CD4-positive, alpha-beta T cell treated with Interleukin-4 for 1 hour (primary cell): Measurements from ENCODE around the gene PIAS1.
"Not testable (repeated sequence)": the region's sequence is repeated elsewhere in the genome, so short reads cannot be mapped to it uniquely, and the experiment has no call there.

Source experiments
- DNase-seq, 2 donors: peaks; one replicate each; pipeline ENCODE4 v3.0.0-alpha.2; 2020 to 2022

Gene PIAS1

GRCh38 chr15:68130851-68131250 lies 76.7 kb downstream of the PIAS1 start:
- DNase-seq: no peak

DNA sequence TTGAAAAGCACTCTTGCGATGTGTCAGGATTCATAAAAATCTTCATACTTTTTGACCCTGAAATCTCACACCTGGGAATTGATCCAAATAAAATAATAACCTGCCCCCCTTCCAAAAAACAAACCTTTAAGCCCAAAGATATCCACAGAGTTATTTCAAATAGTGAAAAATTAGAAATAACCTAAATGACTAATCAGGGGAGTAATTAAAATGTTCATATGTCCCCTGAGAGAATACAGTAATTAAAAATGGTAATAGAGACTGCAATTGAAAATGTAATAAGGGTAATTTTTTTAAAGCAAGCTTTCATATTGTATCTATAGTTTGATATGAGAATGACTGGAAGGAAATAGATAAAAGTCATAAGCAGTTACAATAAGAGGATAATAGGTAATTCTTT lies 83.0 kb downstream of the PIAS1 start:
- no peak for DNase-seq

DNA sequence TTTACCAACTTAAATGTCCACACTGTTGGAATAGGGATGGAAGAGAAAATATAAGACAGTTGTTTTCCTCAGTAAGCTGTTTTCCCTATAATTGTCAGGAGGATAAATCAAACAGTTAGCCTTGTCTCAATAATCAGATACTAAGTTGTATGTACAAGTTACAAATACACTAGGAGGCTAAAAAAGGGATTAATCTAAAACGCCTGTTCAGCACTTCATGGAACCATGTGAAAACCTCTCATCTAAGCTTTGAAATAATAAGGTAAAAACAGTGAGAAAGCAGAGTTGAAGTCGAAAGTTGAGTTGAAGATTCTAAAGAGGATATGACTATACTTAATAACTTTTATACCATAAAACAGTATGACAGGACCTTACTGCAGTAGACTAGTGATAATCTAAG lies 89.0 kb downstream of the PIAS1 start:
- no peak for DNase-seq

- no peak for DNase-seq
Observed at GRCh38 chr15:68143785-68144184, 89.7 kb downstream of the PIAS1 start.

DNA sequence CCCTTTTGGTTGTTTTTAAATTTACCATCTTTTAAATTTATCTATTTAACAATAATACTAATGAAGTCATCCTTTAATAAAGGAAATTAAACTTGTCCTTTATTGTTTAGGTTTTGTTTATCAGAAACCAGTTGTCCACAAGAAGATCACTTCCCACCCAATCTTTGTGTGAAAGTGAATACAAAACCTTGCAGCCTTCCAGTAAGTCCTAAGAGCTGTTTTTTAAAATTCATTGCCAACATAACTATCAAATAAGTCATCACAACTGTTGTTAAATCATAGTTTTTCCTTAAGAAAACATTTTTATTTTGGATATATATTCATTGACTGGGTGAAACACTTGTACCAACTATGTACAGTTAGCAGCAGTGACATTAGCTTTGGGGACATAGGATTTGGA lies 91.6 kb downstream of the PIAS1 start:
- no peak for DNase-seq

- no peak for DNase-seq
Observed at GRCh38 chr15:68148039-68148438, 93.9 kb downstream of the PIAS1 start.

GRCh38 chr15:68149059-68149458 lies 94.9 kb downstream of the PIAS1 start:
- no peak for DNase-seq

DNA sequence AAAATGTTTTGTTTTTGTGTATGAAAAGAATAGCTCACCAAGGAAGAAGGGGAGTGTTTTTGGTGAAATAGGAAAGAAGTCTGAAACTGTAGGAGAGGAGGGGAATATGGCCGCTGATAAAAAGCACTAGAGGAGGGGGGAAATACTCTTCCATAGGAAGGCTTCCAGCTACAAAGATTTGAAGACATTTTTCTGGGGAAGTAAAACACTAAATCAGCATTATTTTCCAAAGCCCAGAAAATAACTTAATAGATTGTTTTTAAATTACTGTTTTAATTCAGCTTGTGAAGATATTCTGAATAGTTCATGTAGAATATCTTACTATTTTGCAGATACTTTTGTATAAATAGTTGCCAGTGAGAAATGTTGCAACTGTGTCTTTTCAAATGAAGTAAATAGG lies 96.1 kb downstream of the PIAS1 start:
- DNase-seq: no peak

DNA sequence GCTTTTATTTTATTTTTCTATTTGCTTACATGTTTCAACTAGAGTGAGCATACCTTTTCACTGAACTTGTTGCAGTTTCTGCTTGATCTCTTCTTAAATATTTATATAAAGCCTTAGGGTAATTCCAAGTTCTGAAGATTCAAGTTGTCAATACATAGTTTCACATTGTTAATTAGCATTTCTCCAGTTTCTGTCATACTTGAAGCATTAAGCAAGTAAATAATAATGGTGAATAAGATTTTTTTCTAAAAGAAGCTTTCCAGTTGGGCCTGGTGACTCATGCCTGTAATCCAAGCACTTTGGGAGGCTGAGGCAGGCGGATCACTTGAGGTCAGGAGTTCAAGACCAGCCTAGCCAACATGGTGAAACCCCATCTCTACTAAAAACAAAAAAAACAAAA lies 97.2 kb downstream of the PIAS1 start:
- no peak for DNase-seq

GRCh38 chr15:68152342-68152741 lies 98.2 kb downstream of the PIAS1 start:
- DNase-seq: no peak

DNA sequence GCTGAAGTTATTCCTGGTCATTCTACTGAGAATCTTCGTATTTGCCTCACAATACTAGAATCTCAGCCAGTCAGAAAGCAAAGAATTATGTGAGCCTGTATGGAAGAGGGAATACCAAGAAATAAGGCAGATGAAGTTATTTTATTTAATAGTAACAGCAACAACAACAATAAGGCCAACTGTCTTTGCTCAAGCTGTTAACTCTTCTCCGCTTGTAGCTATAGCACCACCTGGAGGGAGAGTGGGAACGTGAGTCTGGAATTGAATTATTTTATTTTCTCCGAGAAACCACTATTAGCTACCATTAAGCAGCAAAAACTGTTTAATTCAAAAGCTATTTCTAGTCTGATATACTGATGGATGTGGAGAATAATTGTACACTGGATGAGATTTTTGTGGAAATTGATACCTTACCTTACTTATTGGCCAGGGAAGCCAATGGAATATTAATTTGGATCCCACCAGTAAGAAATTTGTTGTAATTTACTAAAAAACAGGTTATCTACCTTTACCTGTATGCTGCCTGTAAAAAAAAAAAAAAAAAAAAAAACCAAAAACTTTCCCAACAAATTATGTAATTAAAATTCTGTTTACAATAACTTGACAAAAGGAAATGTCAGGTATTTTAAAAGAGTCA lies 100.9 kb downstream of the PIAS1 start:
- DNase-seq: peak in 1 of 2 donors; percentile 37

GRCh38 chr15:68157074-68157473 lies 103.0 kb downstream of the PIAS1 start:
- no peak for DNase-seq

- DNase-seq: no peak
Observed at GRCh38 chr15:68158046-68158628, 104.0 kb downstream of the PIAS1 start.

DNA sequence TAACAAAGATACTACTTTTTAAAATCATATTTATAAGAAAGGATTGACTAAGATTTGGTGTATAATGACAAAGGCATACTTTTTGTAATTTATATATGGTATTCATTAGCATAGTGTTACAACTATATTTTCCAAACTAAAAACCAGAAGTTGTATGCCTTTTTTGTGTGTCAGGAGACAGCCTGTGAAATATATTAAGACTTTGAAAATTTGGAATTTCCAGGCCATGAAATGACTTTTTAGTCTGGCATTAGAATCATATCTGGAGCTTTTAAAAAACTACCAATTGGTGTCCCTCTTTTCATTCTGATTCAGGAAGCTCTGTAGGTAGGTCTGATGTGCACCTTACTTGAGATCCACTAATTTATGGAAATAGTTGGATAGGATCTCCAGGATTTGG lies 109.1 kb downstream of the PIAS1 start:
- no peak for DNase-seq

DNA sequence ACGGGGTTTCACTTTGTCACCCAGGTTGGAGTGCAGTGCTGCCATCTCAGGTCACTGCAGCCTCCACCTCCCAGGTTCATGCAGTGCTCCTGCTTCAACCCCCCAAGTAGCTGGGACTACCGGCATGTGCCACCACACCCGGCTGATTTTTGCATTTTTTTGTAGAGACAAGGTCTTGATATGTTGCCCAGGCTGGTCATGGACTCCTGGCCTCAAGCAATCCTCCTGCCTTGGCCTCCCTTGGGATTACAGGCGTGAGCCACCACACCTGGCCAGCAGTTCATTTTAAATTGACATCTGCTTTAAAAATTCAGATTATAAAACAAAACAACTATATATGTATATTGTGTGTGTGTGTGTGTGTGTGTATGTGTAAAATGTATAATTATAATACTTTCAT lies 112.7 kb downstream of the PIAS1 start:
- DNase-seq: no peak

GRCh38 chr15:68172037-68172436 lies 117.9 kb downstream of the PIAS1 start:
- DNase-seq: not testable (repeated sequence)

DNA sequence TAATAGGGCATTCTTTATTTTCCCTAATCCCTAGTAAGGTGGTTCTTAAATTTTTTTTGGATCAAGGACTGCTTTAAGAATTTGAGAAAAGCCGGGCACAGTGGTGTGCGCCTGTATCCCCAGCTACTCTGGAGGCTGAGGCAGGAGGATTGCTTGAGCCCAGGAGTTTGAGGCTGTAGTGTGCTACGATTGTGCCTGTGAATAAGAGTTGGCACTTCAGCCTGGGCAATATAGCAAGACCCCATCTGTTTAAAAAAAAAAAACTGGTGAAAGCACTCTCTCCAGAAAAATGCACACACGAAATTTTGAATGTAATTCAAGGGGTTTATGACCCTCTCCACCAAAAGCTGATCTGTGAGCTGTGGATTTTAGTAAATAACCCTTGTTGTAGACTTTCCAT lies 119.0 kb downstream of the PIAS1 start:
- DNase-seq: no peak

- DNase-seq: no peak
Observed at GRCh38 chr15:68175526-68175925, 121.4 kb downstream of the PIAS1 start.

DNA sequence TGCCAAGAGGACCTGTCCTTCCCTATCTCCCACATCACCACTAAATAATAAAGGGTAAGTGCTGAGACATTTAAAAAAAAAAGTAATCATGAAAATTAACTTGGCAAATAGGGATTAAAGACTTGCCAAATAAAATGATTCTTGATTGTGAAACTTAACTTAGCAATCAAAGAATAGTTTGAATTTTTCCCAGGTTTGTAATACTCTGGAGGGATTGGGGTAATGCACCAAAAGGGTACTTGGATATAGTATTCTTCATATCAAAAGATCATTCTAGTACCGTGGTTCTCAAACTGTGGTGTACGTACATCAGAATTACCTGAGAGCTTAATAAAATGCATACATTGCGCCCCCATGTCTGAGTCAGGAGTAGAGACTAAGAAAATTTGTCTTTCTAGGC lies 122.5 kb downstream of the PIAS1 start:
- no peak for DNase-seq

DNA sequence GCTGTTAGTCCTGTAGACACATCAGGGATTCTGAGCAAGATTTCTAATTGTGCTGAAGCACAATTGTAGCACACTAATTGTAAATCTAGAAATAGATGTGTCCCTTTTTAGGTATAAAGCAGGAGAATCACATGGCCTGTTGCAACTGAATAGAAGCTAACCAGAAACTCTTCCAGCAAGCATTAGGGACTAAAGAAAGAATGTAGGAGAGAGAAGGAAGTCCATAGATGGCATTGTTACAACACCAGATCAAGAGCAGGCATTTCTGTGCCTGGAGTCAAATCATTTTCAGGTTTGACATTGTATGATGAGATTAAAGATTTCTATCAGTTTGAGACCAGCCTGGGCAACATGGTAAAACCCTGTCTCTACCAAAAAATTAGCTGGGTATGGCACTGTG lies 123.6 kb downstream of the PIAS1 start:
- no peak for DNase-seq

- DNase-seq: no peak
Observed at GRCh38 chr15:68183616-68184315, 129.7 kb downstream of the PIAS1 start.

DNA sequence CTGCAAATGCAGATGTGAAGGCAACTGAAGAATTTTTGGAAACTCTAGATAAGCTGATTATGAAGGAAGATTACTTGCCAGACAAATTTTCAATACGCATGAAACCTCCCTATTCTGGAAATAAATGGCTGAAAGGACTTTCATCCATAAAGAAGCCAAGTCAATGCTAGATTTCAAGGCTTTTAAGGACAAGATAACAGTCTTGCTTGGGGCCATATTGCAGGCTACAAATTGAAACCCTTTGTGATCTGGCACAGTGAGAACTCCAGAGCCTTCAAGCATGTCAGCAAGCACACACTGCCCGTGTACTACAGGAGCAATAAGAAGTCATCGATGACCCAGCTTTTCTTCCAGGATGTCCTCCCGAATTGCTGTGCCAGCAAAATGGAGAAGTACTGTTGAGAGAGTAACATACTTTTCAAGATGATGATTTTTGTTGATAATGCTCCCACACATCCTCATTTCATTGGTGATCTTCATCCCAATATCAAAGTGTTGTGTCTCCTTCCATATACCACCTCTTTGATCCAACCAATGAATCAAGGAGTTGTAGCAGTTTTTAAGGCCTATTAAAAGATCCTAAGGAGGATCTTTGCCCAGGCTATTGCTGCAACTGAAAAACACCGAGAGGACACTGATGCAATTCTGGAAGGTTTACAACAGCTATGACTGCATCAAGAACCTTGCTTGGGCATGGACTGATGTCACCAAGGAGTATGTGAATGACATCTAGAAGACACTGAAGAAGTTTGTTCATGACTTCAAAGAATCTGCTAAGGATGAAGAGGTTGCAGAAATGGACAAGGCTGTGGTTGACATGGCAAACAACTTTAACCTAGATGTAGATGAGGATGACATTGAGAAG lies 130.7 kb downstream of the PIAS1 start:
- no peak for DNase-seq

- no peak for DNase-seq
Observed at GRCh38 chr15:68186671-68187397, 132.7 kb downstream of the PIAS1 start.
